GM18951 (cell line): ENCODE results near the gene POU3F1.

Experiments used
- POLR2A ChIP-seq: IDR thresholded peaks from 4 replicates; pipeline ENCODE4 v1.6.1; 2011; ENCODE audit warnings: mild to moderate bottlenecking; ENCODE audit not compliant: insufficient read length, insufficient read depth; ENCODE audit errors: extremely low read depth
- in situ Hi-C: fragments of 300-500 bp; cut with MboI; formaldehyde crosslinking; loops from one replicate; pipeline ENCODE4 v1.12.0; 2022; ENCODE audit warnings: low sequenced_read_pairs, mixed read lengths, inconsistent platforms; ENCODE audit not compliant: unreplicated experiment

POU3F1 gene

GRCh38 chr1:38005195-38006007 lies 41.2 kb downstream of the POU3F1 start, which contains the start of gene FHL3:
TSS of gene FHL3 (minus strand) at chr1:38005514. CDS start at chr1:37999412, 6,102 bp downstream.
- peak; percentile 60 for TF ChIP-seq POLR2A
- in situ Hi-C loops: no loop called here

- no peak for TF ChIP-seq POLR2A
- in situ Hi-C loops: no loop called here
Observed at GRCh38 chr1:38004284-38005108, 42.1 kb downstream of the POU3F1 start.

GRCh38 chr1:38003261-38004250 lies 43.0 kb downstream of the POU3F1 start:
- in situ Hi-C loops: no loop called here
- no peak for TF ChIP-seq POLR2A

GRCh38 chr1:38000529-38001455 lies 45.8 kb downstream of the POU3F1 start:
- TF ChIP-seq POLR2A: no peak
- in situ Hi-C loops: no loop called here

- TF ChIP-seq POLR2A: no peak
- in situ Hi-C loops: no loop called here
Observed at GRCh38 chr1:38000233-38000528, 46.4 kb downstream of the POU3F1 start.

DNA sequence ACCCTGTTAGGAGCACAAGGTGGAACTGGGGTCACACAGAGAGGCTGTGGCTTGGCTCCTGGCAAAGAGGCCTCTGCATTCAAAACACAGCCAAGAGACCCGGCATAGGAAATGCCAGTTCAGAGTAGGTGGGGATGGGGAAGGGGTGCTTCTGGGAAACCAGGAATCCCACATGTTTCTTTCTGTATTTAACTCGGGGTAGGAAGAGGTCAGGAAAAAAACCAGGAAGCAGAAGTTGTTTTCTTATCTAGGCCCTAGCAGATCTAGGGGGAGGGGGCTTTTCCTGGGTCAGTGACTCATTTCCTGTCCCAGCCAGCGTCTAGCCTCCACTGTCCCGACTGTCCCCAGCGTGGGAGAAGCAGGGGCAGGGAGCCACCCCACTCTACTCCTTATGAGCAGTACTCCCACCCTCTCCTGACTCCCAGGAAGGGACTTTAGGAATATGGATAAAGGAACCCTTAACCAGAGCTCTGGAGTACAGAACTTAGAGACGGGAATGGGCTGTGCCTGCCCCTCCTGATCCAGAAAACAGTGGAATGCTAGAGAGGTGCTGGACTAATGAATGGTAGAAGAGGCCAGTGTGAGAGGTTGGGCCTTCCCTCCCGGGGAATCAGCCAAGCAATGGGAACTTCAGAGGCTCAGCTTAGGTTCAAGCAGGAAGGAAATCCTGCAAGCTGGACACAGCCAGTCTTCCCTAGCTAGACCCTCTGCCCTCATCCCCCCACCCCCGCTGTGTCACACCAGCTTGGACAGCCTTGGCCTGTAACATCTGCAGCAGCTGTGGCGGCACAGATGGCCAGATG lies 47.0 kb downstream of the POU3F1 start:
- in situ Hi-C loops: loop anchor here (25.0 kb wide), 1 partner anchor 412 kb away; the partner anchor contains the start of gene GNL2
- no peak for TF ChIP-seq POLR2A

DNA sequence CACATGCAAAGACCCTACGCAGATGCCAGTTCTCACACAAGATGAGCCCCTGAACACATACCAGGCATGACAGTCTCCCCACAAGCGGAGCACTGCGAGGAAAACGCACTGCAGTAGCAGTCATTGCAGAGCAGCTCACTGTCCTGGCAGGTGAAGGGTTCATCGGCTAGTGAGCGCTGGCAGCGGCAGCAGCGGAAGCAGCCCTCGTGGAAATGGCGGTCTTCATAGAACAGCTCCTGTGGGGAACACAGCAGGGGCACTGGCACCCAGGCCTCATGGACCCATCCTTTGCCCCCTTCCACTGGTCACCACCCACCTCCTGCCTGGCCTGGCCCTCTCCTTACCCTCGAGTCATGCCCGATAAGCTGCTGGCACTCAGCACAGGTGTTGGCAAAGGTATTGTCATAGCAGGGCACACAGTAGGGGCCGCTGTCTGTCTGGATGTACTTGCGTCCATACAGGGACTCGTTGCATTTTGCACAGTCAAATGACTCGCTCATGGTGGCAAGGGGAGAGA lies 47.6 kb downstream of the POU3F1 start:
- in situ Hi-C loops: loop anchor here (25.0 kb wide), 1 partner anchor 412 kb away; the partner anchor contains the start of gene GNL2
- TF ChIP-seq POLR2A: no peak

GRCh38 chr1:37998089-37998808 lies 48.3 kb downstream of the POU3F1 start:
- TF ChIP-seq POLR2A: no peak
- in situ Hi-C loops: loop anchor here (25.0 kb wide), 1 partner anchor 411 kb away; the partner anchor contains the start of gene GNL2

- in situ Hi-C loops: loop anchor here (25.0 kb wide), 1 partner anchor 410 kb away; the partner anchor contains the start of gene GNL2
- TF ChIP-seq POLR2A: no peak
Observed at GRCh38 chr1:37997256-37998088, 49.1 kb downstream of the POU3F1 start.
